Activated CD8-positive, alpha-beta memory T cell treated with anti-CD3 and anti-CD28 coated beads, Interleukin-2, amount 50 U/mL, for 4 hours (primary cell): ENCODE data around the gene TAS1R2.
"Not testable (repeated sequence)": the region's sequence is repeated elsewhere in the genome, so short reads cannot be mapped to it uniquely, and the experiment has no call there.

Experiments used
- DNase-seq: peaks from one replicate; pipeline ENCODE4 v3.0.0-alpha.2; 2020

TAS1R2 gene

GRCh38 chr1:18859560-18859959 is at the start of gene TAS1R2:
Gene TAS1R2 (minus strand): TSS chr1:18859660. CDS start chr1:18859660, 0 bp downstream.
- no peak for DNase-seq

- no peak for DNase-seq
Observed at GRCh38 chr1:18907917-18908845, 48.7 kb upstream of the TAS1R2 start.

- DNase-seq = peak; percentile 61
Observed at GRCh38 chr1:18907021-18907916, 47.8 kb upstream of the TAS1R2 start.

GRCh38 chr1:18903291-18903756 is 43.9 kb upstream of the TAS1R2 start:
- no peak for DNase-seq

GRCh38 chr1:18902523-18903290 is 43.2 kb upstream of the TAS1R2 start, which contains the start of gene ALDH4A1:
Gene ALDH4A1 (minus strand): TSS chr1:18902555. CDS start chr1:18902523, 32 bp downstream.
- peak; percentile 88 for DNase-seq

- no peak for DNase-seq
Observed at GRCh38 chr1:18901952-18902522, 42.6 kb upstream of the TAS1R2 start.

GRCh38 chr1:18901147-18901951 is 41.9 kb upstream of the TAS1R2 start:
- no peak for DNase-seq

GRCh38 chr1:18900303-18900841 is 40.9 kb upstream of the TAS1R2 start:
- no peak for DNase-seq

- no peak for DNase-seq
Observed at GRCh38 chr1:18899363-18900049, 40.0 kb upstream of the TAS1R2 start.

GRCh38 chr1:18898567-18898966 is 39.1 kb upstream of the TAS1R2 start:
- no peak for DNase-seq

- no peak for DNase-seq
Observed at GRCh38 chr1:18895317-18895716, 35.9 kb upstream of the TAS1R2 start.

GRCh38 chr1:18893120-18893519 is 33.7 kb upstream of the TAS1R2 start:
- no peak for DNase-seq

- DNase-seq = not testable (repeated sequence)
Observed at GRCh38 chr1:18891858-18892257, 32.4 kb upstream of the TAS1R2 start.

GRCh38 chr1:18891426-18891780 is 31.9 kb upstream of the TAS1R2 start:
- DNase-seq = no peak

GRCh38 chr1:18890706-18891425 is 31.4 kb upstream of the TAS1R2 start:
- no peak for DNase-seq

- DNase-seq = no peak
Observed at GRCh38 chr1:18886003-18886335, 26.5 kb upstream of the TAS1R2 start.

- no peak for DNase-seq
Observed at GRCh38 chr1:18885311-18886002, 26.0 kb upstream of the TAS1R2 start.

- DNase-seq = no peak
Observed at GRCh38 chr1:18884727-18885126, 25.3 kb upstream of the TAS1R2 start.

- DNase-seq = no peak
Observed at GRCh38 chr1:18884419-18884717, 24.9 kb upstream of the TAS1R2 start.
